HUES48 (cell line): Measurements from ENCODE around the gene NEK10.

Experiments
- H3K27ac ChIP-seq: one replicate; pipeline ENCODE4 v1.7.0; 2013; ENCODE audit warnings: low read depth, low read length, inconsistent platforms
- H3K27me3 ChIP-seq: 2 replicates; pipeline ENCODE4 v1.6.1; 2013; ENCODE audit warnings: mild to moderate bottlenecking, low read length; ENCODE audit not compliant: control insufficient read depth, insufficient read depth
- H3K36me3 ChIP-seq: 2 replicates; pipeline ENCODE4 v1.6.1; 2013; ENCODE audit warnings: low read length; ENCODE audit not compliant: control insufficient read depth, insufficient read depth
- H3K4me1 ChIP-seq: 2 replicates; pipeline ENCODE4 v1.6.1; 2013; ENCODE audit warnings: mild to moderate bottlenecking, low read length; ENCODE audit not compliant: control insufficient read depth, insufficient read depth
- H3K4me3 ChIP-seq: 2 replicates; pipeline ENCODE4 v1.5.1; 2013; ENCODE audit warnings: mild to moderate bottlenecking, low read depth, low read length
- H3K9ac ChIP-seq: 2 replicates; pipeline ENCODE4 v1.6.1; 2013; ENCODE audit warnings: mild to moderate bottlenecking, low read depth, low read length, moderate library complexity
- H3K9me3 ChIP-seq: 2 replicates; pipeline ENCODE4 v1.6.1; 2013; ENCODE audit warnings: low read length; ENCODE audit not compliant: control insufficient read depth, insufficient read depth

Gene NEK10

GRCh38 chr3:27326629-27327545 lies 42.3 kb downstream of the NEK10 start:
- no peaks in the 10 kb centered on the region for H3K4me1 ChIP-seq
- 0 out of 2 replicates have a peak, but pooled peaks cover 2% of the 10 kb centered on the region for H3K9me3 ChIP-seq
- H3K27me3 ChIP-seq = no peaks in the 10 kb centered on the region
- H3K36me3 ChIP-seq = no peaks in the 10 kb centered on the region
- H3K9ac ChIP-seq = no peak overlapping the region
- no peak overlapping the region for H3K4me3 ChIP-seq
- no peak overlapping the region for H3K27ac ChIP-seq

- no peak overlapping the region for H3K4me3 ChIP-seq
- H3K36me3 ChIP-seq = no peaks in the 10 kb centered on the region
- no peaks in the 10 kb centered on the region for H3K27me3 ChIP-seq
- H3K9me3 ChIP-seq = 0 out of 2 replicates have a peak, but pooled peaks cover 2% of the 10 kb centered on the region
- H3K9ac ChIP-seq = no peak overlapping the region
- H3K27ac ChIP-seq = no peak overlapping the region
- H3K4me1 ChIP-seq = no peaks in the 10 kb centered on the region
Measured at GRCh38 chr3:27326202-27326601, 43.0 kb downstream of the NEK10 start.

GRCh38 chr3:27325419-27325818 lies 43.8 kb downstream of the NEK10 start:
- Histone ChIP-seq H3K4me3 (no peak overlapping the region), H3K9me3 (0 out of 2 replicates have a peak, but pooled peaks cover 2% of the 10 kb centered on the region), H3K36me3 (no peaks in the 10 kb centered on the region), H3K27ac (no peak overlapping the region), H3K9ac (no peak overlapping the region), H3K4me1 (no peaks in the 10 kb centered on the region), H3K27me3 (no peaks in the 10 kb centered on the region)

GRCh38 chr3:27324686-27325085 lies 44.5 kb downstream of the NEK10 start:
- Histone ChIP-seq H3K27me3 (no peaks in the 10 kb centered on the region), H3K9ac (no peak overlapping the region), H3K4me1 (no peaks in the 10 kb centered on the region), H3K27ac (no peak overlapping the region), H3K4me3 (no peak overlapping the region), H3K9me3 (0 out of 2 replicates have a peak, but pooled peaks cover 2% of the 10 kb centered on the region), H3K36me3 (no peaks in the 10 kb centered on the region)

- H3K27ac ChIP-seq = no peak overlapping the region
- H3K9me3 ChIP-seq = no peaks in the 10 kb centered on the region
- no peak overlapping the region for H3K4me3 ChIP-seq
- H3K36me3 ChIP-seq = no peaks in the 10 kb centered on the region
- no peak overlapping the region for H3K9ac ChIP-seq
- H3K27me3 ChIP-seq = no peaks in the 10 kb centered on the region
- H3K4me1 ChIP-seq = no peaks in the 10 kb centered on the region
Measured at GRCh38 chr3:27323087-27323570, 46.1 kb downstream of the NEK10 start.

GRCh38 chr3:27322634-27323033 lies 46.5 kb downstream of the NEK10 start:
- no peaks in the 10 kb centered on the region for H3K27me3 ChIP-seq
- H3K36me3 ChIP-seq = no peaks in the 10 kb centered on the region
- H3K9me3 ChIP-seq = no peaks in the 10 kb centered on the region
- no peak overlapping the region for H3K27ac ChIP-seq
- H3K4me3 ChIP-seq = no peak overlapping the region
- no peak overlapping the region for H3K9ac ChIP-seq
- H3K4me1 ChIP-seq = no peaks in the 10 kb centered on the region

- H3K36me3 ChIP-seq = no peaks in the 10 kb centered on the region
- H3K4me1 ChIP-seq = no peaks in the 10 kb centered on the region
- H3K27ac ChIP-seq = no peak overlapping the region
- H3K4me3 ChIP-seq = no peak overlapping the region
- H3K9me3 ChIP-seq = no peaks in the 10 kb centered on the region
- H3K9ac ChIP-seq = no peak overlapping the region
- H3K27me3 ChIP-seq = no peaks in the 10 kb centered on the region
Measured at GRCh38 chr3:27319847-27320526, 49.2 kb downstream of the NEK10 start.

- H3K4me3 ChIP-seq = no peak overlapping the region
- no peak overlapping the region for H3K27ac ChIP-seq
- H3K9ac ChIP-seq = no peak overlapping the region
- no peaks in the 10 kb centered on the region for H3K9me3 ChIP-seq
- no peaks in the 10 kb centered on the region for H3K4me1 ChIP-seq
- no peaks in the 10 kb centered on the region for H3K27me3 ChIP-seq
- no peaks in the 10 kb centered on the region for H3K36me3 ChIP-seq
Measured at GRCh38 chr3:27319304-27319703, 49.9 kb downstream of the NEK10 start.

- no peaks in the 10 kb centered on the region for H3K4me1 ChIP-seq
- H3K9me3 ChIP-seq = no peaks in the 10 kb centered on the region
- no peaks in the 10 kb centered on the region for H3K36me3 ChIP-seq
- H3K4me3 ChIP-seq = no peak overlapping the region
- H3K27me3 ChIP-seq = no peaks in the 10 kb centered on the region
- H3K27ac ChIP-seq = no peak overlapping the region
- no peak overlapping the region for H3K9ac ChIP-seq
Measured at GRCh38 chr3:27317096-27317495, 52.1 kb downstream of the NEK10 start.

- Histone ChIP-seq H3K27ac (no peak overlapping the region), H3K4me1 (no peaks in the 10 kb centered on the region; the same call in 1 of the 2 replicates), H3K9ac (no peak overlapping the region), H3K4me3 (no peak overlapping the region), H3K36me3 (no peaks in the 10 kb centered on the region), H3K9me3 (no peaks in the 10 kb centered on the region), H3K27me3 (no peaks in the 10 kb centered on the region)
Measured at GRCh38 chr3:27315003-27315402, 54.2 kb downstream of the NEK10 start.
